KMS-11 (cell line): ENCODE data around the gene TUFT1.
A peak's percentile ranks its signal among the peaks of the same experiment; 100 is the strongest.

Experiments used
- H2AFZ ChIP-seq: fragments of 200-600 bp; sonication (generic); 2 replicates; pipeline ENCODE4 v1.6.1; 2016; ENCODE audit warnings: antibody characterized with exemption, mixed run types, low read depth
- H3K27ac ChIP-seq: fragments of 200-600 bp; sonication (generic); 2 replicates; pipeline ENCODE4 v1.6.1; 2016; ENCODE audit warnings: mild to moderate bottlenecking, mixed run types
- H3K27me3 ChIP-seq: fragments of 200-600 bp; sonication (generic); 2 replicates; pipeline ENCODE4 v1.6.1; 2017; ENCODE audit warnings: mild to moderate bottlenecking, low read depth, mixed run types, moderate library complexity; ENCODE audit not compliant: insufficient read depth
- H3K36me3 ChIP-seq: fragments of 200-600 bp; sonication (generic); 2 replicates; pipeline ENCODE4 v1.6.1; 2017; ENCODE audit warnings: mild to moderate bottlenecking, mixed run types; ENCODE audit not compliant: insufficient read depth
- H3K4me1 ChIP-seq: fragments of 200-600 bp; sonication (generic); 2 replicates; pipeline ENCODE4 v1.6.1; 2016; ENCODE audit warnings: mild to moderate bottlenecking, low read depth, mixed run types; ENCODE audit not compliant: poor library complexity, severe bottlenecking
- H3K4me2 ChIP-seq: fragments of 200-600 bp; sonication (generic); 2 replicates; pipeline ENCODE4 v1.7.0; 2016; ENCODE audit warnings: mild to moderate bottlenecking, mixed run types
- H3K4me3 ChIP-seq: fragments of 200-600 bp; sonication (generic); IDR thresholded peaks from 2 replicates; pipeline ENCODE4 v1.6.1; 2017; ENCODE audit warnings: low read depth, low read length, mixed read lengths; ENCODE audit not compliant: insufficient read depth
- H3K79me2 ChIP-seq: fragments of 200-600 bp; sonication (generic); 2 replicates; pipeline ENCODE4 v1.6.1; 2016; ENCODE audit warnings: low read depth, mixed run types; ENCODE audit not compliant: insufficient read depth
- H3K9ac ChIP-seq: fragments of 200-600 bp; sonication (generic); 2 replicates; pipeline ENCODE4 v1.6.1; 2016; ENCODE audit warnings: mild to moderate bottlenecking, mixed run types
- H4K20me1 ChIP-seq: fragments of 200-600 bp; sonication (generic); 2 replicates; pipeline ENCODE4 v1.6.1; 2016; ENCODE audit warnings: mild to moderate bottlenecking, mixed run types; ENCODE audit not compliant: insufficient read depth
- TF ChIP-seq, protein P1 (sequence below): fragments of 200-600 bp; sonication (generic); conservative IDR thresholded peaks from 2 replicates; pipeline ENCODE4 v1.6.1; 2017; ENCODE audit warnings: low read depth, mild to moderate bottlenecking, antibody characterized with exemption, low read length, moderate library complexity, mixed read lengths

TUFT1 gene

DNA sequence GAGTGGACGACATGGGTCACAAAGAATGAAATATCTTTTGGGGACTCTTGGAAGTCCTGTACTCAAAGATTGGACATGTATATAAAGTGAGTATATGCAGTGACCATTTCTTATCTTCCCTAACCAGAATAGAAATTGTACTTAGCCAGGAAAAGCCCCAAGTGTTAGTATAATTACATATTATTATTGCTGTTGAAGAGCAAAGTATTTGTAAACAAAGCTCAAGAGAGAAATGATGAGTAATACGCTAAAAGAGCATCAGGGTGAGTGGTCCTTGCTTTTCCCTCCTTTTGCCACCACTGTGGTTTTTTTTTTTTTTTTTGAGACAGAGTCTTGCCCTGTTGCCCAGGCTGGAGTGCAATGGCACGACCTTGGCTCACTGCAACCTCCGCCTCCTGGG lies 35.4 kb upstream of the TUFT1 start:
- Histone ChIP-seq H3K4me2 (0 out of 2 replicates have a peak overlapping the region, but pooled peaks have one; percentile 8), H3K36me3 (no peaks in the 10 kb centered on the region), H4K20me1 (no peaks in the 10 kb centered on the region), H3K27ac (no peak overlapping the region), H3K27me3 (no peaks in the 10 kb centered on the region), H3K4me1 (peaks cover 38% of the 10 kb centered on the region), H3K4me3 (no peak overlapping the region), H2AFZ (no peak overlapping the region), H3K9ac (no peak overlapping the region), H3K79me2 (no peaks in the 10 kb centered on the region)
- TF ChIP-seq, protein P1, sequence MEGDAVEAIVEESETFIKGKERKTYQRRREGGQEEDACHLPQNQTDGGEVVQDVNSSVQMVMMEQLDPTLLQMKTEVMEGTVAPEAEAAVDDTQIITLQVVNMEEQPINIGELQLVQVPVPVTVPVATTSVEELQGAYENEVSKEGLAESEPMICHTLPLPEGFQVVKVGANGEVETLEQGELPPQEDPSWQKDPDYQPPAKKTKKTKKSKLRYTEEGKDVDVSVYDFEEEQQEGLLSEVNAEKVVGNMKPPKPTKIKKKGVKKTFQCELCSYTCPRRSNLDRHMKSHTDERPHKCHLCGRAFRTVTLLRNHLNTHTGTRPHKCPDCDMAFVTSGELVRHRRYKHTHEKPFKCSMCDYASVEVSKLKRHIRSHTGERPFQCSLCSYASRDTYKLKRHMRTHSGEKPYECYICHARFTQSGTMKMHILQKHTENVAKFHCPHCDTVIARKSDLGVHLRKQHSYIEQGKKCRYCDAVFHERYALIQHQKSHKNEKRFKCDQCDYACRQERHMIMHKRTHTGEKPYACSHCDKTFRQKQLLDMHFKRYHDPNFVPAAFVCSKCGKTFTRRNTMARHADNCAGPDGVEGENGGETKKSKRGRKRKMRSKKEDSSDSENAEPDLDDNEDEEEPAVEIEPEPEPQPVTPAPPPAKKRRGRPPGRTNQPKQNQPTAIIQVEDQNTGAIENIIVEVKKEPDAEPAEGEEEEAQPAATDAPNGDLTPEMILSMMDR, result no peak

DNA sequence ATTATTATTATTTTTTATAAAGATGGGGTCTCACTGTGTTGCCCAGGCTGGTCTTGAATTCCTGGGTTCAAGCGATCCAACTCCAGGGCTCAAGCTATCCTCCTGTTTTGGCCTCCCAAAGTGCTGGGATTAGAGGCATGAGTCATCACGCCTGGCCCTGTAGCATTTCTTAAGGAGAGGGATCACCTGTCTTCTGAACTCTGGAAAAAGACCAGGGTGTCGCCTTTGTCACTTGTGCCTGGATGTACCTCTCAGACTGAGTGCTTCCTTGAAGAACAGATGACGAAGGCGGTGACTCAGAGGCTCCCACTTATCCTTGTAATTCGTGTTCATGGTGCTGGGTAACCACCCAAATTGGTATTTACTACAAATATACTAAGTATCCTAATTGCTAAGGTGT lies 31.3 kb upstream of the TUFT1 start:
- H2AFZ ChIP-seq, result no peak overlapping the region
- no peaks in the 10 kb centered on the region for H3K36me3 ChIP-seq
- H3K27ac ChIP-seq, result no peak overlapping the region
- TF ChIP-seq, protein P1, result no peak
- H3K4me3 ChIP-seq, result no peak overlapping the region
- H3K9ac ChIP-seq, result no peak overlapping the region
- peaks cover 15% of the 10 kb centered on the region for H3K27me3 ChIP-seq
- H3K79me2 ChIP-seq, result no peaks in the 10 kb centered on the region
- H3K4me2 ChIP-seq, result no peak overlapping the region
- H3K4me1 ChIP-seq, result peaks cover 50% of the 10 kb centered on the region
- no peaks in the 10 kb centered on the region for H4K20me1 ChIP-seq

DNA sequence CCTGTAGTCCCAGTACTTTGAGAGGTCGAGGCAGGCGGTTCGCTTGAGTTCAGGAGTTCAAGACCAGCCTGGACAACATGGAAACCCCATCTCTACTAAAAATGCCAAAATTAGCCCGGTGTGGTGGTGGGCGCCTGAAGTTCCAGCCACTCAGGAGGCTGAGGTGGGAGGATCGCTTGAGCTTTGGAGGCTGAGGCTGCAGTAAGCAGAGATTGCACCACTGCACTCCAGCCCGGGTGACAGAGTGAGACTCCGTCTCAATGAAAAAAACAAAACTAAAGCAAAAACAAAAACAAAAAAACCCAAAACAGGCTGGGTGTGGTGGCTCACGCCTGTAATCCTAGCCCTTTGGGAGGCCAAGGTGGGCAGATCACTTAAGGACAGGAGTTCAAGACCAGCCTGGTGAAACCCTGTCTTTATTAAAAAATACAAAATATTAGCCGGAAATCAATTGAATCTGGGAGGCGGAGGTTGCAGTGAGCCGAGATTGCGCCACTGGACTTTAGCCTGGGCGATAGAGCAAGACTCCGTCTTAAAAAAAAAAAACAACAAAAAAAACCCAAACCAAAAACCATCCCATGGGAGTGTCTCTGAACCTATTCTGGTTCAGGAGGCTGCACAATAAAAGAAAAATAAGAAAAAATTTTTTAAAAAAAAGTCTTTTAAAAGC lies 30.6 kb upstream of the TUFT1 start:
- H3K36me3 ChIP-seq, result no peaks in the 10 kb centered on the region
- H3K4me1 ChIP-seq, result peaks cover 50% of the 10 kb centered on the region
- H3K9ac ChIP-seq, result no peak overlapping the region
- TF ChIP-seq, protein P1, result no peak
- H2AFZ ChIP-seq, result no peak overlapping the region
- H4K20me1 ChIP-seq, result no peaks in the 10 kb centered on the region
- no peak overlapping the region for H3K4me3 ChIP-seq
- no peaks in the 10 kb centered on the region for H3K79me2 ChIP-seq
- H3K27ac ChIP-seq, result no peak overlapping the region
- H3K27me3 ChIP-seq, result peaks cover 15% of the 10 kb centered on the region
- no peak overlapping the region for H3K4me2 ChIP-seq

DNA sequence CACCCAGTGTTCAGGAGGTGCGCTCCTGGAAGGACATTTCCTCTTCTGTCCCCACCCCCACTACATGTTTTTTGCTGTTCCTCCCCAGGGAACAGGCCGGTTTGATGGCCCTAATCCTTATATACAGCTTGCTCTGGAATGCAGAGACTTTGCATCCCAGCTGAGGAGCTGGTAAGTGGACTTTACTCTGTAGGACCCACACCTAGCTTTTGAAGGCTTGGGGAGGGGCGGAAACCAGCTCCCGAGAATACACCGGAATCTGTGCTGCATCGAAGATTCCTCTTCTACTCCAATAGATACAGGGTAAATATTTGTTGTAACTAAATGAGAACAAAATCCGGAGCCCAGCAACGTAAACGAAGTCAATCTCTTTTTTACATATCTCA lies 30.1 kb upstream of the TUFT1 start:
- no peaks in the 10 kb centered on the region for H3K79me2 ChIP-seq
- H2AFZ ChIP-seq, result peak overlapping the region; percentile 98; the same call in 1 of the 2 replicates
- no peaks in the 10 kb centered on the region for H4K20me1 ChIP-seq
- no peak overlapping the region for H3K4me3 ChIP-seq
- no peak overlapping the region for H3K9ac ChIP-seq
- TF ChIP-seq, protein P1, result no peak
- H3K36me3 ChIP-seq, result no peaks in the 10 kb centered on the region
- H3K4me2 ChIP-seq, result peak overlapping the region; percentile 97
- no peak overlapping the region for H3K27ac ChIP-seq
- peaks cover 15% of the 10 kb centered on the region for H3K27me3 ChIP-seq
- peaks cover 46% of the 10 kb centered on the region for H3K4me1 ChIP-seq
